GM12878 (cell line): ENCODE measurements around the gene DDR2. TPM values are rescaled to one million over a fixed set of nuclear protein-coding genes. Genes with fewer than 3 reads are reported as not detected.

Experiments
- ATAC-seq: fragments of 200-7000 bp; cut with Tn5 transposase; 3 replicates; pipeline ENCODE4 v1.9.1; 2020; ENCODE audit warnings: mild to moderate bottlenecking, moderate library complexity
- BruUV-seq: library from RNA; stranded (reverse); fragments of 400-500 nt; replicated peaks from 2 replicates; lab custom pipeline; 2021; lab: Mats Ljungman, UMichigan
- CTCF ChIA-PET: fragments of 300-600 bp; sonication (Branson Sonifier 250); formaldehyde crosslinking; extraction: SDS; loops from one replicate; lab custom pipeline; 2021; ENCODE audit warnings: inconsistent platforms; lab: Yijun Ruan, JAX
- POLR2A ChIA-PET: fragments of 350-600 bp; formaldehyde crosslinking; extraction: SDS; loops from one replicate; lab custom pipeline; 2021; ENCODE audit warnings: inconsistent platforms; lab: Charles Lee
- RAD21 ChIA-PET: fragments of 300-600 bp; sonication (Branson Sonifier 250); formaldehyde crosslinking; loops from one replicate; lab custom pipeline; 2023; ENCODE audit warnings: antibody characterized with exemption; ENCODE audit not compliant: unreplicated experiment; lab: Charles Lee
- SMC1A ChIA-PET: fragments of 300-600 bp; sonication (Branson Sonifier 250); formaldehyde crosslinking; loops from one replicate; lab custom pipeline; 2023; ENCODE audit not compliant: unreplicated experiment, uncharacterized antibody; lab: Charles Lee
- DNase-seq: peaks from one replicate; pipeline ENCODE4 v3.0.0-alpha.2; 2011; ENCODE audit warnings: low read depth, low spot score
- FAIRE-seq: peaks from 3 replicates; lab custom pipeline; 2011; peaks lifted over from hg19 to GRCh38; lab: Jason Lieb, UNC
- H2AFZ ChIP-seq: 2 replicates; pipeline ENCODE4 v1.6.0; 2011; ENCODE audit warnings: low read depth, low read length, control low read depth; ENCODE audit not compliant: control insufficient read depth
- H3K27ac ChIP-seq: 2 replicates; pipeline ENCODE4 v1.5.1; 2011; ENCODE audit warnings: control low read depth; ENCODE audit not compliant: control insufficient read depth, insufficient read depth
- H3K27me3 ChIP-seq, 2 experiments: replicated peaks in 1 of 2; 2 replicates each; pipeline versions ENCODE4 v1.6.0 to v1.6.1; 2011; ENCODE audit warnings: low read length in 1 of 2; ENCODE audit not compliant: control insufficient read depth in 2 of 2, insufficient read depth in 2 of 2
- H3K36me3 ChIP-seq, 2 experiments: 2 replicates each; pipeline ENCODE4 v1.5.1; 2011; ENCODE audit warnings: low read length in 1 of 2; ENCODE audit not compliant: control insufficient read depth in 2 of 2, insufficient read depth in 2 of 2
- H3K4me1 ChIP-seq: 2 replicates; pipeline ENCODE4 v1.6.1; 2011; ENCODE audit warnings: mild to moderate bottlenecking, low read length, moderate library complexity, mixed read lengths; ENCODE audit not compliant: control insufficient read depth, insufficient read depth
- H3K4me2 ChIP-seq: 2 replicates; pipeline ENCODE4 v1.6.0; 2011; ENCODE audit warnings: control low read depth; ENCODE audit not compliant: control insufficient read depth, insufficient read depth
- H3K4me3 ChIP-seq: fragments of 200-600 bp; sonication (generic); 2 replicates; pipeline ENCODE4 v1.5.1; 2016
- H3K79me2 ChIP-seq: 2 replicates; pipeline ENCODE4 v1.6.0; 2011; ENCODE audit warnings: low read length; ENCODE audit not compliant: control insufficient read depth, insufficient read depth
- H3K9ac ChIP-seq: 2 replicates; pipeline ENCODE4 v1.8.0; 2011; ENCODE audit warnings: low read length, control low read depth, mixed read lengths; ENCODE audit not compliant: control insufficient read depth, insufficient read depth
- H3K9me3 ChIP-seq: replicated peaks from 3 replicates; pipeline ENCODE4 v1.5.1; 2011; ENCODE audit warnings: mild to moderate bottlenecking, low read length; ENCODE audit not compliant: control insufficient read depth, insufficient read depth
- H4K20me1 ChIP-seq: 2 replicates; pipeline ENCODE4 v1.6.0; 2011; ENCODE audit not compliant: control insufficient read depth, insufficient read depth
- ASH2L ChIP-seq: fragments of 300-600, 200-600 bp; sonication (generic); IDR thresholded peaks from 2 replicates; pipeline ENCODE4 v1.6.1; 2017; ENCODE audit warnings: low read depth, mild to moderate bottlenecking, borderline replicate concordance
- ATF3 ChIP-seq: IDR thresholded peaks from 2 replicates; pipeline ENCODE4 v1.6.1; 2011; ENCODE audit warnings: low read depth, mild to moderate bottlenecking, low read length, moderate library complexity, borderline replicate concordance; ENCODE audit errors: extremely low read depth
- CBFB ChIP-seq: IDR thresholded peaks from 2 replicates; pipeline ENCODE4 v1.6.1; 2016; ENCODE audit warnings: antibody characterized with exemption, low read depth
- ESRRA ChIP-seq: IDR thresholded peaks from 2 replicates; pipeline ENCODE4 v1.6.1; 2012; ENCODE audit warnings: mild to moderate bottlenecking, low read length, improper control_type of control experiment
- FOS ChIP-seq: IDR thresholded peaks from 3 replicates; pipeline ENCODE4 v1.6.1; 2011; ENCODE audit warnings: borderline replicate concordance; ENCODE audit not compliant: insufficient read length; ENCODE audit errors: extremely low read depth
- MXI1 ChIP-seq: fragments of 150-350 bp; IDR thresholded peaks from 2 replicates; pipeline ENCODE4 v1.6.1; 2011; ENCODE audit warnings: low read depth, mild to moderate bottlenecking, inconsistent platforms, low read length, improper control_type of control experiment
- RCOR1 ChIP-seq: conservative IDR thresholded peaks from 2 replicates; pipeline ENCODE4 v1.6.1; 2012; ENCODE audit warnings: low read depth, low read length, improper control_type of control experiment
- SP1 ChIP-seq: IDR thresholded peaks from one replicate; pipeline ENCODE4 v1.6.1; 2011; ENCODE audit warnings: low read depth, low read length
- TCF12 ChIP-seq: IDR thresholded peaks from 2 replicates; pipeline ENCODE4 v1.6.1; 2011; ENCODE audit warnings: low read depth, mild to moderate bottlenecking, low read length
- WGBS: methylation state at CpG from one replicate; pipeline ENCODE4 v1.1.6; 2016; ENCODE audit warnings: low lambda C conversion rate; ENCODE audit not compliant: insufficient replicate concordance, insufficient coverage; ENCODE audit errors: missing lambda C conversion rate; 5-methylcytosine and 5-hydroxymethylcytosine counted together
- in situ Hi-C: fragments of 300-500 bp; cut with MboI; formaldehyde crosslinking; loops from 9 replicates; pipeline ENCODE4 v1.14.3; 2018; ENCODE audit warnings: mixed read lengths
- intact Hi-C: fragments of 100-400 bp; cut with micrococcal nuclease; formaldehyde crosslinking; loops from one replicate; pipeline ENCODE4 v1.14.2; 2022; ENCODE audit not compliant: unreplicated experiment
- polyA plus RNA-seq, 11 experiments: library from polyadenylated mRNA; depleted of rRNA in 4 of 11; unstranded in 6 of 11; stranded (reverse) in 5 of 11; fragments of >200 nt; fragmentation: Nextera tagmentation in 4 of 11; fragmentation: Illumina TruSeq in 1 of 11; extraction: Ambion mirVana in 4 of 11; extraction: Trizol in 1 of 11; gene quantifications; 1 replicate in 1 of 11; 2 replicates in 10 of 11; pipeline versions ENCODE4 v1.2.1 to v1.2.3, GENCODE V29; 2011 to 2016; ENCODE audit warnings: inconsistent platforms in 2 of 11, missing spikeins in 2 of 11, low read depth in 1 of 11
- total RNA-seq, 4 experiments: library from RNA; depleted of rRNA in 3 of 4; stranded (reverse); fragments of >200 nt in 3 of 4; fragmentation: Illumina TruSeq in 1 of 4; extraction: Trizol in 1 of 4; gene quantifications; 2 replicates each; pipeline versions ENCODE4 v1.2.1 to v1.2.3, GENCODE V29; 2013 to 2021
- TF ChIP-seq, protein P1 (sequence below): fragments of 450-650 bp; IDR thresholded peaks from 2 replicates; pipeline ENCODE4 v1.6.1; 2017; ENCODE audit warnings: mild to moderate bottlenecking, moderate library complexity
- TF ChIP-seq, protein P2 (sequence below): fragments of 450-650 bp; IDR thresholded peaks from 2 replicates; pipeline ENCODE4 v1.6.1; 2017; ENCODE audit warnings: mild to moderate bottlenecking, low read depth, inconsistent platforms; ENCODE audit not compliant: poor library complexity, severe bottlenecking

The DDR2 gene
- total and polyA plus RNA-seq, 10 of the 15 experiments (the other 5 are each of a cell fraction or from before 2014, with no cell fraction given) = 1.9 to 8.8 (median 5.5) TPM

DNA sequence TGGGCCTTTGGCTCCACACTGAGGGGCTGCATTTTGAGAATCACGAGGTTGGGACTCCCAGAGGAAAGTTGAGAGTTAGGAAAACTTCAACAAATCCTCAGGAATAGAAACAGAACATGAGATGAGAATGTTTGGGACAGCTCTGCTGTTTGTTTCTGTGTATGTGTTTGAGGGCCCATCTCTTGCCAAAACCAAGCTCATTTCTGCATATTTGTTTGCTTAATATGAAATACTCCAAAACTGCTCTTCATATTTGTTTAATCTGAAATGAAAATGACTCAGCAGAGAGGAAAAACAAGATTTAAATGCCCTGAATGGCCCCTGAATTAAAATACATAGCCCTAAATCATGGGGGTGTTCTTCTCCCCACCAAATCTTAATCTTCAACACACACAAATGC is 78.1 kb downstream of the DDR2 start:
- intact Hi-C loops = no loop called here
- Histone ChIP-seq H3K27ac (no peak overlapping the region), H3K9me3 (no peaks in the 10 kb centered on the region), H3K36me3 (no peaks in the 10 kb centered on the region), H3K27me3 (no peaks in the 10 kb centered on the region), H3K79me2 (no peaks in the 10 kb centered on the region), H3K4me1 (no peaks in the 10 kb centered on the region), H3K4me2 (no peak overlapping the region), H2AFZ (no peak overlapping the region), H3K4me3 (no peak overlapping the region), H3K9ac (no peak overlapping the region), H4K20me1 (no peaks in the 10 kb centered on the region)
- DNase-seq (no peak), FAIRE-seq (no peak), ATAC-seq (no peak)
- ChIA-PET CTCF (interaction anchor here (0.5 kb wide), 1 partner anchor 355 kb away, joined by 3 read pairs; no protein-coding TSS in a partner anchor), RAD21 (interaction anchor here (1.4 kb wide), 1 partner anchor 13 kb away, joined by 3 read pairs; no protein-coding TSS in a partner anchor), SMC1A (interaction anchor here (0.8 to 5.8 kb wide), 3 partner anchors 9 to 14 kb away, joined by 3 to 28 read pairs (median 4); no protein-coding TSS in a partner anchor), POLR2A (interaction anchor here (0.7 kb wide), 1 partner anchor 330 kb away, joined by 3 read pairs; no protein-coding TSS in a partner anchor)
- 11% methylated on average over 1 of the region's 1 CpG for WGBS
- TF ChIP-seq MXI1 = no peak
- TF ChIP-seq, protein P1, sequence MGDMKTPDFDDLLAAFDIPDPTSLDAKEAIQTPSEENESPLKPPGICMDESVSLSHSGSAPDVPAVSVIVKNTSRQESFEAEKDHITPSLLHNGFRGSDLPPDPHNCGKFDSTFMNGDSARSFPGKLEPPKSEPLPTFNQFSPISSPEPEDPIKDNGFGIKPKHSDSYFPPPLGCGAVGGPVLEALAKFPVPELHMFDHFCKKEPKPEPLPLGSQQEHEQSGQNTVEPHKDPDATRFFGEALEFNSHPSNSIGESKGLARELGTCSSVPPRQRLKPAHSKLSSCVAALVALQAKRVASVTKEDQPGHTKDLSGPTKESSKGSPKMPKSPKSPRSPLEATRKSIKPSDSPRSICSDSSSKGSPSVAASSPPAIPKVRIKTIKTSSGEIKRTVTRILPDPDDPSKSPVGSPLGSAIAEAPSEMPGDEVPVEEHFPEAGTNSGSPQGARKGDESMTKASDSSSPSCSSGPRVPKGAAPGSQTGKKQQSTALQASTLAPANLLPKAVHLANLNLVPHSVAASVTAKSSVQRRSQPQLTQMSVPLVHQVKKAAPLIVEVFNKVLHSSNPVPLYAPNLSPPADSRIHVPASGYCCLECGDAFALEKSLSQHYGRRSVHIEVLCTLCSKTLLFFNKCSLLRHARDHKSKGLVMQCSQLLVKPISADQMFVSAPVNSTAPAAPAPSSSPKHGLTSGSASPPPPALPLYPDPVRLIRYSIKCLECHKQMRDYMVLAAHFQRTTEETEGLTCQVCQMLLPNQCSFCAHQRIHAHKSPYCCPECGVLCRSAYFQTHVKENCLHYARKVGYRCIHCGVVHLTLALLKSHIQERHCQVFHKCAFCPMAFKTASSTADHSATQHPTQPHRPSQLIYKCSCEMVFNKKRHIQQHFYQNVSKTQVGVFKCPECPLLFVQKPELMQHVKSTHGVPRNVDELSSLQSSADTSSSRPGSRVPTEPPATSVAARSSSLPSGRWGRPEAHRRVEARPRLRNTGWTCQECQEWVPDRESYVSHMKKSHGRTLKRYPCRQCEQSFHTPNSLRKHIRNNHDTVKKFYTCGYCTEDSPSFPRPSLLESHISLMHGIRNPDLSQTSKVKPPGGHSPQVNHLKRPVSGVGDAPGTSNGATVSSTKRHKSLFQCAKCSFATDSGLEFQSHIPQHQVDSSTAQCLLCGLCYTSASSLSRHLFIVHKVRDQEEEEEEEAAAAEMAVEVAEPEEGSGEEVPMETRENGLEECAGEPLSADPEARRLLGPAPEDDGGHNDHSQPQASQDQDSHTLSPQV = no peak
- no peak for TF ChIP-seq ASH2L
- no peak for TF ChIP-seq CBFB
- no peak for TF ChIP-seq TCF12
- no peak for TF ChIP-seq ESRRA
- no peak for TF ChIP-seq ATF3
- TF ChIP-seq SP1 = no peak
- TF ChIP-seq RCOR1 = no peak
- no peak for TF ChIP-seq FOS
- TF ChIP-seq, protein P2, sequence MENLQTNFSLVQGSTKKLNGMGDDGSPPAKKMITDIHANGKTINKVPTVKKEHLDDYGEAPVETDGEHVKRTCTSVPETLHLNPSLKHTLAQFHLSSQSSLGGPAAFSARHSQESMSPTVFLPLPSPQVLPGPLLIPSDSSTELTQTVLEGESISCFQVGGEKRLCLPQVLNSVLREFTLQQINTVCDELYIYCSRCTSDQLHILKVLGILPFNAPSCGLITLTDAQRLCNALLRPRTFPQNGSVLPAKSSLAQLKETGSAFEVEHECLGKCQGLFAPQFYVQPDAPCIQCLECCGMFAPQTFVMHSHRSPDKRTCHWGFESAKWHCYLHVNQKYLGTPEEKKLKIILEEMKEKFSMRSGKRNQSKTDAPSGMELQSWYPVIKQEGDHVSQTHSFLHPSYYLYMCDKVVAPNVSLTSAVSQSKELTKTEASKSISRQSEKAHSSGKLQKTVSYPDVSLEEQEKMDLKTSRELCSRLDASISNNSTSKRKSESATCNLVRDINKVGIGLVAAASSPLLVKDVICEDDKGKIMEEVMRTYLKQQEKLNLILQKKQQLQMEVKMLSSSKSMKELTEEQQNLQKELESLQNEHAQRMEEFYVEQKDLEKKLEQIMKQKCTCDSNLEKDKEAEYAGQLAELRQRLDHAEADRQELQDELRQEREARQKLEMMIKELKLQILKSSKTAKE = no peak
- BruUV-seq = no TSS peak
- in situ Hi-C loops = no loop called here
